Measurements from ENCODE around the gene ROR2. TPM values are rescaled to one million over a fixed set of nuclear protein-coding genes. Genes with fewer than 3 reads are reported as not detected.

Gene ROR2
- total and polyA plus RNA-seq, 2 of the 13 experiments (the other 11 are each of a cell fraction or from before 2014, with no cell fraction given) = not detected

- ATAC-seq = no peak
- intact Hi-C loops (cut with micrococcal nuclease; ENCODE audit: unreplicated experiment) = no loop called here
- no peak for DNase-seq (ENCODE audit: low spot score)
- ChIA-PET CTCF (ENCODE audit: low intra/inter-chr PET ratio, low total read pairs) (no interaction called here), POLR2A (no interaction called here)
- Histone ChIP-seq H3K4me1 (ENCODE audit: insufficient read depth, low read length) (no peaks in the 10 kb centered on the region), H2AFZ (ENCODE audit: low read length) (no peak overlapping the region), H3K4me3 (replicated peaks in 1 of 3; ENCODE audit: insufficient read depth in 1 of 3, low read depth in 2 of 3, low read length in 3 of 3) (no peak overlapping the region), H3K9ac (ENCODE audit: insufficient read depth, low read depth, low read length) (no peak overlapping the region), H3K4me2 (ENCODE audit: low read depth, low read length) (no peak overlapping the region), H3K9me3 (ENCODE audit: low read length) (no peaks in the 10 kb centered on the region), H3K27ac (ENCODE audit: extremely low read length, insufficient read depth, low read length) (no peak overlapping the region), H3K36me3 (replicated peaks in 1 of 2; ENCODE audit: control insufficient read depth in 1 of 2, insufficient read depth in 2 of 2, low read length in 2 of 2) (no peaks in the 10 kb centered on the region), H3K79me2 (ENCODE audit: insufficient read depth, low read length) (no peaks in the 10 kb centered on the region), H3K27me3 (ENCODE audit: control insufficient read depth in 1 of 2, insufficient read depth in 2 of 2, low read length in 2 of 2) (peaks cover 9 to 59% of the 10 kb centered on the region in 2 experiments), H4K20me1 (ENCODE audit: insufficient read depth, low read length) (no peaks in the 10 kb centered on the region)
- 50% methylated on average over 10 of the region's 26 CpGs for WGBS (ENCODE audit: low lambda C conversion rate)
- BruUV-seq (replicated peaks) = no TSS peak
- no peak for FAIRE-seq
- in situ Hi-C loops (cut with HindIII; ENCODE audit: extremely low pct_ligation_motif_present, low pct_unique_long_range_greater_than_20kb) = no loop called here
- TF ChIP-seq HNRNPK (IDR thresholded peaks at IDR 0.05; ENCODE audit: low read depth, low read length, poor library complexity, severe bottlenecking) (no peak), ZNF354B (CRISPR knock-in tag; IDR thresholded peaks at IDR 0.05) (no peak), ATF6 (CRISPR knock-in tag; conservative IDR thresholded peaks at IDR 0.05) (no peak), CAMTA2 (CRISPR knock-in tag; IDR thresholded peaks at IDR 0.05; ENCODE audit: borderline replicate concordance) (no peak), ZNF468 (CRISPR knock-in tag; IDR thresholded peaks at IDR 0.05) (no peak), ZSCAN20 (CRISPR knock-in tag; IDR thresholded peaks at IDR 0.05; ENCODE audit: borderline replicate concordance) (no peak), PREB (CRISPR knock-in tag; IDR thresholded peaks at IDR 0.05) (no peak), EZH2 (conservative IDR thresholded peaks at IDR 0.05; ENCODE audit: low read depth, low read length) (no peak), MAFG (CRISPR knock-in tag; IDR thresholded peaks at IDR 0.05) (no peak), ZNF691 (CRISPR knock-in tag; IDR thresholded peaks at IDR 0.05; ENCODE audit: borderline replicate concordance, low read depth) (no peak), SIX1 (CRISPR knock-in tag; IDR thresholded peaks at IDR 0.05; ENCODE audit: borderline replicate concordance) (no peak), POLR2AphosphoS2 (IDR thresholded peaks at IDR 0.05; ENCODE audit: low read depth, low read length) (no peak)
Observed at GRCh38 chr9:91810286-91810905, 139.6 kb downstream of the ROR2 start.
